Spinal cord (tissue), 10 donors: ENCODE results near the gene TIMM22. TPM values are rescaled to one million over a fixed set of nuclear protein-coding genes. Genes with fewer than 3 reads are reported as not detected.

Source experiments
- DNase-seq, 6 donors: peaks; one replicate each; pipeline versions ENCODE4 v3.0.0 to v3.0.0-alpha.2; 2013 to 2015; ENCODE audit warnings: low spot score in 6 of 6, low read depth in 4 of 6
- H3K27ac ChIP-seq: one replicate; pipeline ENCODE4 v1.5.1; 2013; ENCODE audit warnings: low read depth, low read length, control low read depth
- H3K27me3 ChIP-seq: one replicate; pipeline ENCODE4 v1.6.1; 2013; ENCODE audit warnings: low read length; ENCODE audit not compliant: control insufficient read depth, insufficient read depth
- H3K36me3 ChIP-seq: one replicate; pipeline ENCODE4 v1.6.1; 2013; ENCODE audit warnings: low read length; ENCODE audit not compliant: control insufficient read depth, insufficient read depth
- H3K4me1 ChIP-seq: one replicate; pipeline ENCODE4 v1.6.1; 2013; ENCODE audit warnings: low read length; ENCODE audit not compliant: control insufficient read depth, insufficient read depth
- H3K4me3 ChIP-seq: one replicate; pipeline ENCODE4 v1.5.1; 2013; ENCODE audit warnings: low read depth, low read length, control low read depth
- H3K9me3 ChIP-seq: one replicate; pipeline ENCODE4 v1.6.1; 2013; ENCODE audit warnings: low read length; ENCODE audit not compliant: control insufficient read depth, insufficient read depth
- WGBS: methylation state at CpG from one replicate; pipeline ENCODE4 v1.1.5; 2013; ENCODE audit warnings: missing lambda C conversion rate; ENCODE audit not compliant: insufficient coverage; 5-methylcytosine and 5-hydroxymethylcytosine counted together
- polyA plus RNA-seq, 2 donors: library from polyadenylated mRNA; unstranded; fragments of 120-200 nt; gene quantifications; one replicate each; pipeline ENCODE4 v1.2.1, GENCODE V29; 2013; ENCODE audit not compliant: insufficient read length in 2 of 2
- total RNA-seq, 2 donors: library from RNA; depleted of rRNA in 1 of 2; stranded (reverse); fragments of 120-200 nt in 1 of 2; fragments of >200 nt in 1 of 2; gene quantifications; one replicate each; pipeline versions ENCODE4 v1.2.3 to v1.2.4, GENCODE V29; 2013 to 2014
- donor health status: healthy.

The TIMM22 gene
- total and polyA plus RNA-seq, 4 donors = 11.8 to 19.1 (median 18.7) TPM

DNA sequence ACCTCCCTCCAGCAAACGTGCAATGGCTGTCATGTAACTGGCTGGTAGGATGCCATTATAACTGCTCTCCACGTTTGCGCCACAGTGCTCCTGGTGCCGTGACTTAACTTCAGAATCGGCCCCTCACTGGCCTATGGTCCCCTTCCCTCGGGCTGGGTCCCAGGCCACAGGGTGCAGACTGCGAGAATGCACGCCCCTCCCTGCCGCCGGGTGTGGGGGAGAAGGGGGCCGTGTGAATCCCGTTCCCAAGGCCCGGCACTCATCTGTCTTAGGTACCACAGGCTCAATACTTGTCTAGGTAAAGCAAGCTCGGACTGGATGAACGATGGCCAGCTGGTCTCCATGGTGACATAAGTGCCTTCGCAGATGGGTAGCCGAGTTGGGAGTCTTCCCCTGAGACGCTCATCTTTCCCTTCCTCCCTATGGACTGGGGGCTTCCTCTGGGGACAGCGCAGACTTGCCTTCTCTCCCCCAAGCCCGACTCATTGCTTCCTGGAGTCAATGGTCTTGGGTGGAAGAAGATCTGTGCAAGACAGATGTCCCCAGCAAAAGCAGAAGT is 37.8 kb downstream of the TIMM22 start:
- Histone ChIP-seq H3K27me3 (no peaks in the 10 kb centered on the region), H3K4me1 (peaks cover 76% of the 10 kb centered on the region), H3K9me3 (no peaks in the 10 kb centered on the region), H3K4me3 (no peak overlapping the region), H3K27ac (no peak overlapping the region), H3K36me3 (peaks cover 86% of the 10 kb centered on the region)
- DNase-seq = peak in 1 of 6 donors; percentile 50
- 77% methylated on average over 12 of the region's 20 CpGs for WGBS

DNA sequence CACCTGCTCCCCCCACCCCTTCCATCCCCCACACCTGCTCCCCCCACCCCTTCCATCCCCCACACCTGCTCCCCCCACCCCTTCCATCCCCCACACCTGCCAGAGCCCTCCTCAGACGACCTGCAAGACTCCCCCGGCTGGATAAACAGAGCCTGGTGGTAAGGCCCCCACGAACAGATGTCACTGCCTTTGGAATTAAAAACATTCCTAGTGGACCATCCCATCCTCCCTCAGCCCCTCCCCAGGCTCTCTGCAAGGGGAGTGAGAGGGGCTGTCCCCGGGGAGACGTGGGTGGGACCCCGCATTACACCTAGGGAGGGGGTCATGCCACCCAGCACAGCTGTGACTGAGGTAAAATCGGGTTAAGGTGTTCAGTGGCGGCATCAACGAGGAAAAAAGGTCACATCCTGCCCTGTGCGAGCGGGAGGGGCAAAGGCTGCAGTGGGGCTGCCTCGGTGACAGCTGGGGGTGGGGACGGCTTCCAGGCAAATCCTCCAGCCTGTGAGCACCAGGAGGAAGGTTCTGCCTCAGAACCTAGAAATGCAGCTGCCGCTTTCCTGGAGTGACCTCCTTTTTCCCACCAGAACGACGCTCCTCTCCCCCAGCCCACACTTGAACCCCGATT is 38.7 kb downstream of the TIMM22 start:
- Histone ChIP-seq H3K27ac (no peak overlapping the region), H3K27me3 (no peaks in the 10 kb centered on the region), H3K4me3 (no peak overlapping the region), H3K9me3 (no peaks in the 10 kb centered on the region), H3K36me3 (peaks cover 86% of the 10 kb centered on the region), H3K4me1 (peaks cover 76% of the 10 kb centered on the region)
- no peak for DNase-seq
- WGBS = 46% methylated on average over 13 of the region's 17 CpGs

DNA sequence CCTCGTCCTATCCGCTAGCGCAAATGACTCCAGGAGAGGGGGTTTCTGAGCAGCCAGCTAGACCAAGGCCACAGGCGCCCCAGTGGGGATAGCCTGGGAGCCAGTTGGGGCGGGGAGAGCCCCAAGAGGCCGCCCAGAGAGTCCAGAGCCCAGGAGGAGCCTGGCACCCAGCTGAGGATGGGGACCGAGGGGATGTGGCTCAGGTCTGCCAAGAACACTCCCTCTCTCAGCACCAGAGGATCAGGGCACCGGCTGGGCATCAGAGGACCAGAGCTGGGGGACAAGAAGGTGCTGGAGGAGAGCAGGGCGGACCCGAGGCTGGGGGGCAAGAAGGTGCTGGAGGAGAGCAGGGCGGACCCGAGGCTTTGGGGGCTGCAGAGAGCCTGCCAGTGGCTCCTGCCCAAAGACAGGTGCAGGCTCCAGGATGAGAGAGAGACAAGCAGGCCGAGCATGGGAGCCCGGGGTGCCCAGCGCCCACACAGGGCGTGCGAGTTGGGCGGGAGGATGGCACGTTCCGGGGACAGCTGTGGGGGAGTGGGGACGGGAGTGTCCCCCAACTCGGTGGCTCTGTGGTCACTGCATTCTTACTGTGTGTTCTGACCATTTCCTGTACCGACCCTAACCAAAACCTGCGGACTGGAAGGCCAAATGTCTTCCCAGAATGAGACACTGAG is 39.4 kb downstream of the TIMM22 start:
- no peak overlapping the region for H3K4me3 ChIP-seq
- peaks cover 86% of the 10 kb centered on the region for H3K36me3 ChIP-seq
- H3K27me3 ChIP-seq = no peaks in the 10 kb centered on the region
- H3K9me3 ChIP-seq = no peaks in the 10 kb centered on the region
- H3K27ac ChIP-seq = no peak overlapping the region
- 87% methylated on average over 20 of the region's 24 CpGs for WGBS
- DNase-seq = no peak
- peaks cover 75% of the 10 kb centered on the region for H3K4me1 ChIP-seq

DNA sequence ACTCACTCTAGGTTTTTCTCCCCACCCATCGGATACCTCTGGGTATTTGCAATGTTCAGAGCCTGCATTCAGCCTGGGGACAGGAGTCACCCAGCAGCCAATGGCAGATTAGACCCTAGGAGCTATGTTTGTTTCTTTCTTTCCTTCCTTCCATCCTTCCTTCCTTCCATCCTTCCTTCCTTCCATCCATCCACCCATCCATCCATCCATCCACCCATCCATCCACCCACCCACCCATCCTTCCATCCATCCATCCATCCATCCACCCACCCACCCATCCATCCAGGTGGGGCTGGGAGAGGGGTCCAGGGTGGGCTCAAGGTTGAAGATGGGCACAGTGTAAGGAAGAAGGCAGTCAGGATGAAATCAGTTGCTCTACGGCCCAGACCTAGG is 39.9 kb downstream of the TIMM22 start:
- Histone ChIP-seq H3K27ac (no peak overlapping the region), H3K9me3 (no peaks in the 10 kb centered on the region), H3K4me1 (peaks cover 70% of the 10 kb centered on the region), H3K36me3 (peaks cover 90% of the 10 kb centered on the region), H3K4me3 (no peak overlapping the region), H3K27me3 (no peaks in the 10 kb centered on the region)
- 100% methylated on average over 1 of the region's 2 CpGs for WGBS
- no peak for DNase-seq

DNA sequence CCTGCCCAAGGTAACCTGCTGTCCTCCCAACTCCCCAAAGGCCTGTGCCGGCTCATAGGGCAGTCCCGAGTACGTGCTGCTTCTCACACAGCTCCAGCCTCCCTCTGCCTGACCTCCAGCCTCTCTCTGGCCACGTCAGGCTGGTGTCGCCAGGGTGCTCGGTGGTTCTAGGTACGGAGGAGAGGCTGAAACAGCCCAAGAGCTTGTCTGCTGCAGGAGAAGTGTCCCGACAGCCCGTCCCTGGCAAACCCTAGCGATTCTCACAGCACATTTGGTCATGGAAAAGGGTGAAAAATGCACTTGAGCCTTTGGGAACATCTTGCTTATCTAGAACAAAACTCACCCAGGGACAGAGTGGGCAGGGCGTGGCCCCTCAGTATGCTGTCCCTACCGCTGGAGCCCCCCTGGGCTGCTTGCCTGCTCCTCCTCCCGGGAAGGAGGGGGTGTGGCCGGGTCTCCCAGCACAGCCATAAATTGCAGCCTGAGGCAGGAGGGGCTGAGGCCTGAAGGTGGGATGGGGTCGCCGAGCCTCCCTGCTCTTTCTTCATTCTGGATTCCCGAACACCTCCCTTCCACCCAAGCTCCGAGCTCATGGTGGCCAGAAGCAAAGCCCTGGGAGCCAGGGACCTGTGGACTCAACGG is 40.4 kb downstream of the TIMM22 start:
- Histone ChIP-seq H3K27me3 (no peaks in the 10 kb centered on the region), H3K36me3 (peaks cover 89% of the 10 kb centered on the region), H3K4me1 (peaks cover 65% of the 10 kb centered on the region), H3K4me3 (no peak overlapping the region), H3K27ac (no peak overlapping the region), H3K9me3 (no peaks in the 10 kb centered on the region)
- WGBS = 78% methylated on average over 14 of the region's 19 CpGs
- DNase-seq = no peak

DNA sequence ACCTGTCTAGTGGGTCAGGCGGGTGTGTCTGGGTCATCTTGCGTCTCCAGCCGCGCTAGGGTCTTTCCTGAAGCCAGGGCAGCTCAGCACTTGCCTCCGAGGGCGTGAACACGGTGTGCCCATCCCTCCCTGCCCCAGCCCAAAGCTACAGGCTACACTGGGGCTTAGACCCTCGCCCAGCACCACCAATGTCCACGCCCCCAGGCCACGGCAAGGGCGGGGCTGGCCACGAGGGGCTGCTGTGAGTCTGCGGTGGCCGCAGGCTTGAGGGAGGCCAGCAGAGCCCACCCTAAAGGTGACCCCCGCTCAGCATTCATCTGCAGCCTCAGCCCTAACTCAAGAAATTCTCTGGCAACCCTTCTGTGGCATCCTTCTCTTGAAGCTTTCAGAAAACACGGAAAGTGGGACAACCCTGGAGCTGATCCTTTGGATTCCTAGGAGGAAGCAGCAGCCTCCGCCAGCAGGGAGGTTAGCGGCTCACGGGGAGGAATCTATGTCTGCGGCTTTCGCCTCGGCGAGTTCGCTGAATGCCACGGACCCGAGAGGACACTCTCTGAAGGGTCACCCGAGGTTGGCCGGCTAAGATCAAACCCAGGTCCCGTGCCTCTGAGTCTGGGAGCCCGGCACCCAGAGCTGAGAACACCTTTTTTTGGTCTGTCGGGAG is 41.7 kb downstream of the TIMM22 start:
- peaks cover 54% of the 10 kb centered on the region for H3K4me1 ChIP-seq
- H3K4me3 ChIP-seq = no peak overlapping the region
- DNase-seq = no peak
- H3K27me3 ChIP-seq = no peaks in the 10 kb centered on the region
- peak overlapping the region; percentile 86 for H3K27ac ChIP-seq
- peaks cover 87% of the 10 kb centered on the region for H3K36me3 ChIP-seq
- WGBS = 83% methylated on average over 30 of the region's 31 CpGs
- no peaks in the 10 kb centered on the region for H3K9me3 ChIP-seq

DNA sequence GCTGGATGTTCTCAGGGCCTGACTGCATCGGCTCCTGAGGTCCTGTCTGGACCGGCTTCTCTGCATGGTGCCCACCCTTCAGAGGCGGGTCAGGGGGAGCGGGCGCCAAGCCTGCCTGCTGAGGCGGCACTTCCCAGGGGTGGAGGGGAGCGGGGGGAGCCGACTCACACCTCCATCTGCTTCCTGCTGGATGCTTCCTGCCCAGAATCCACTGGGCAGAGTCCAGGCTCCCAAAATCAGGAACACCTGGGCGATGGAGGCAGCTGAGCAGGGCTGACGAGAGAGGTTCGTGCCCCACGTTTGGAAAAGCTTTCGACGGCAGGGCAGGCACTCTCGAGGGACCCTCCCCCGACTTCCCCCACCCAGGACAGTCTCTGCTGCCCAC is 42.2 kb downstream of the TIMM22 start:
- Histone ChIP-seq H3K36me3 (peaks cover 89% of the 10 kb centered on the region), H3K9me3 (no peaks in the 10 kb centered on the region), H3K4me3 (no peak overlapping the region), H3K27ac (peak overlapping the region; percentile 86), H3K27me3 (no peaks in the 10 kb centered on the region), H3K4me1 (peaks cover 57% of the 10 kb centered on the region)
- no peak for DNase-seq
- 60% methylated on average over 16 of the region's 16 CpGs for WGBS

DNA sequence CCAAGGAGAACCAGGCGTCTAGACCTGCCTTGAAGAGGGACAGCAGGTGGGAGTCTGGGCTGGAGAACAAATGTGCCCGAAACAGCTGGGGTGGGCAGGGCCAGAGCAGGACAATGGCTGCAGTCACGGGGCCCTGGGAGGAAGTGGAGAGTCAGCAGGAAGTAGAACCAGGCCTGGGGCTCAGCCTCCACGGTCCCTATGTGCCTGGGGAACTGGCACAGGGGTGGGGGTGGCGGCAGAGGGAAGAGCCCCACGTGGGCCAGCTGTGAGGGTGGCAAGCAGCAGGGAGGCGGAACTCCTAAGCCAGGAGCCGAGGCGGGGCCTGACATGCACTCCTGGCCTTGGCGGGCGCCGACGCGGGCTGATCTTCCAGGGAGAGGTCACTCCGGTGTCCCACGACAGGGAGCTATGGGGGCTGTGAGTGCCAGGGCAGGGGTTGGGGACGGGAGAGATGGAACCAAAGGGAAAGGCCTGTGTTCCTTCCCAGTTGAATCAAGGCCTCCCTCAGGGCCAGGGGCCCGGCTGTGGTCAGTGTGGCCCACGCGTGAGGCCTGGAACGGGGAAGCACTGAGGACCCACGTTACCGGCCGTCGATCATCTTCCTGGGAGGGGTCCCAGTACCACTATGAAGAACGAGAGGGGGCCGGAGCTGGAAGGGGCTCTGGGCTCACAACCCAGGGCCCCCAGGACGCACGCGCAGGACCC is 42.7 kb downstream of the TIMM22 start:
- DNase-seq = peak in 1 of 6 donors; percentile 54
- H3K4me1 ChIP-seq = peaks cover 63% of the 10 kb centered on the region
- H3K27me3 ChIP-seq = no peaks in the 10 kb centered on the region
- no peak overlapping the region for H3K4me3 ChIP-seq
- peaks cover 87% of the 10 kb centered on the region for H3K36me3 ChIP-seq
- H3K9me3 ChIP-seq = no peaks in the 10 kb centered on the region
- peak overlapping the region; percentile 86 for H3K27ac ChIP-seq
- 62% methylated on average over 30 of the region's 30 CpGs for WGBS

DNA sequence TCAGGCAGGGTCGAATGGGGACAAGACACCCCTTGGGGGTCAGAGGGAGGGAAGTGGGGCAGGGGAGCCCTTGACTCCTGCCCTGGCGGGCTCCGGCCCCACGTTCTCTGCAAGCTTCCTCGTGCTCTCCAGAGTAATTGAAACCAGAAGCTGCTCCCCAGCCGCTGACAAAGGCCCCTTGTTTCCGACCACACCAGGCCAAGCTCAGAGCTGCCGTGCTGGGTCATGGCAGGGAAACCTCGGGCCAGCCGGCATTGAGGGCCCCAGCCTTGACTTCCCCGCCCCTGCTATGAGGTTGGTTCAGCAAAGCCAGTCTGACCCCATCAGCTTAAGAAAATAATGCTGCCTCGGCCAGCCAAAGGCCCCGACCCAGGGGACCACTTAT is 43.3 kb downstream of the TIMM22 start:
- WGBS = 48% methylated on average over 13 of the region's 13 CpGs
- no peak overlapping the region for H3K4me3 ChIP-seq
- H3K36me3 ChIP-seq = peaks cover 84% of the 10 kb centered on the region
- peaks cover 63% of the 10 kb centered on the region for H3K4me1 ChIP-seq
- no peaks in the 10 kb centered on the region for H3K9me3 ChIP-seq
- H3K27ac ChIP-seq = peak overlapping the region; percentile 86
- H3K27me3 ChIP-seq = no peaks in the 10 kb centered on the region
- peak in 1 of 6 donors; percentile 68 for DNase-seq
